ENCODE measurements around the gene SLMAP.

DNA sequence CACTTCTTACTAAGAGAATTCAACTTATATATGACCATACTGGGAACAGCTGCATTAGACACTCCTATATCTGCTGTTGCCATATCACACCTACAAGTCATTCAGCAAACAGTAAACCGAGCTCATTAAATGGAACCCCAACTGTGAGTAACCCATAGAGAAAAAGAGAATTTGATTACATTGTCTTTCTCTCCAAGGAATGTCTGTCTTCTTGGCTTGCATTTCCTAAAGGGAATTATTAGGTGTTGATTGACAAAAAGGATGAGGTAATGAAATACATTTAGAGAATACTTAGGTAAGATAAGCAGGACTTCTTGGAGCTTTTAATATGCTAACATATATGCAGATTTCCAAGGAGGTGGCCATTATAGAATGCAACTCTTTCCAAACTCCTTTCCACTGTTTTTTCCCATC is 76.8 kb downstream of the SLMAP start:
- TF ChIP-seq, protein P1, sequence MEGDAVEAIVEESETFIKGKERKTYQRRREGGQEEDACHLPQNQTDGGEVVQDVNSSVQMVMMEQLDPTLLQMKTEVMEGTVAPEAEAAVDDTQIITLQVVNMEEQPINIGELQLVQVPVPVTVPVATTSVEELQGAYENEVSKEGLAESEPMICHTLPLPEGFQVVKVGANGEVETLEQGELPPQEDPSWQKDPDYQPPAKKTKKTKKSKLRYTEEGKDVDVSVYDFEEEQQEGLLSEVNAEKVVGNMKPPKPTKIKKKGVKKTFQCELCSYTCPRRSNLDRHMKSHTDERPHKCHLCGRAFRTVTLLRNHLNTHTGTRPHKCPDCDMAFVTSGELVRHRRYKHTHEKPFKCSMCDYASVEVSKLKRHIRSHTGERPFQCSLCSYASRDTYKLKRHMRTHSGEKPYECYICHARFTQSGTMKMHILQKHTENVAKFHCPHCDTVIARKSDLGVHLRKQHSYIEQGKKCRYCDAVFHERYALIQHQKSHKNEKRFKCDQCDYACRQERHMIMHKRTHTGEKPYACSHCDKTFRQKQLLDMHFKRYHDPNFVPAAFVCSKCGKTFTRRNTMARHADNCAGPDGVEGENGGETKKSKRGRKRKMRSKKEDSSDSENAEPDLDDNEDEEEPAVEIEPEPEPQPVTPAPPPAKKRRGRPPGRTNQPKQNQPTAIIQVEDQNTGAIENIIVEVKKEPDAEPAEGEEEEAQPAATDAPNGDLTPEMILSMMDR (IDR thresholded peaks at IDR 0.05) = no peak
- TF ChIP-seq POLR2A (IDR thresholded peaks at IDR 0.05) = no peak
- TF ChIP-seq POLR2AphosphoS5 (IDR thresholded peaks at IDR 0.05) = no peak

Measured in sigmoid colon (tissue), 4 donors.